Ovary (tissue), 9 donors: ENCODE measurements around the gene CARD10. TPM values are rescaled to one million over a fixed set of nuclear protein-coding genes. Genes with fewer than 3 reads are reported as not detected.

Source experiments
- DNase-seq, 5 donors: peaks; one replicate each; pipeline ENCODE4 v3.0.0-alpha.2; 2019 to 2020
- H3K27ac ChIP-seq, 2 donors: fragments of 200-600 bp; one replicate each; pipeline versions ENCODE4 v1.5.1 to v1.8.0; 2019 to 2022
- H3K27me3 ChIP-seq: fragments of 200-600 bp; one replicate; pipeline ENCODE4 v1.8.0; 2022
- H3K36me3 ChIP-seq: fragments of 200-600 bp; sonication (generic); one replicate; pipeline ENCODE4 v1.5.1; 2019
- H3K4me1 ChIP-seq: one replicate; pipeline ENCODE4 v1.8.1; 2013; ENCODE audit warnings: mild to moderate bottlenecking, moderate library complexity; ENCODE audit not compliant: insufficient read depth
- H3K4me3 ChIP-seq: fragments of 200-600 bp; sonication (generic); one replicate; pipeline ENCODE4 v1.5.1; 2017
- H3K9me3 ChIP-seq, 2 donors: fragments of 200-600 bp in 1 of 2; sonication (generic) in 1 of 2; one replicate each; pipeline versions ENCODE4 v1.5.1 to v1.8.1; 2013 to 2019; ENCODE audit warnings: mild to moderate bottlenecking in 1 of 2, moderate library complexity in 1 of 2
- CTCF ChIP-seq, 3 donors: fragments of 450-650 bp in 2 of 3; fragments of 200-600 bp in 1 of 3; IDR thresholded peaks; one replicate each; pipeline versions ENCODE4 v1.5.1 to v1.8.0; 2016 to 2022; ENCODE audit warnings: antibody characterized with exemption in 3 of 3, mild to moderate bottlenecking in 1 of 3
- EP300 ChIP-seq: sonication (generic); formaldehyde crosslinking; IDR thresholded peaks from one replicate; pipeline ENCODE4 v1.6.1; 2017; ENCODE audit warnings: antibody characterized with exemption
- POLR2A ChIP-seq: fragments of 450-650 bp; IDR thresholded peaks from one replicate; pipeline ENCODE4 v1.6.1; 2017; ENCODE audit warnings: antibody characterized with exemption, mild to moderate bottlenecking, moderate library complexity
- WGBS, 3 donors: extraction: QIAGEN DNeasy Blood & Tissue Kit in 1 of 3; methylation state at CpG; one replicate each; pipeline versions ENCODE4 v1.1.5 to v1.1.7; 2013 to 2017; 5-methylcytosine and 5-hydroxymethylcytosine counted together
- intact Hi-C, 4 donors: fragments of 100-400 bp; cut with DNase I; formaldehyde crosslinking; loops; one replicate each; pipeline versions ENCODE4 v1.11.0 to v1.15.1; 2022 to 2023
- polyA plus RNA-seq, 2 donors: library from polyadenylated mRNA; stranded (reverse); fragments of 200-250 nt in 1 of 2; fragments of 350-450 nt in 1 of 2; fragmentation: Illumina TruSeq in 1 of 2; extraction: RNeasy Lipid Tissue Mini Kit (QIAGEN cat#74804) in 1 of 2; gene quantifications; one replicate each; pipeline ENCODE4 v1.2.3, GENCODE V29; 2013 to 2014
- total RNA-seq, 7 donors: library from RNA; depleted of rRNA in 2 of 7; stranded (reverse); fragments of >200 nt in 2 of 7; fragmentation: NEBNext Ultra II Directional in 3 of 7; extraction: Animal tissue kit (Norgen Biotek cat#: 25700) in 3 of 7; gene quantifications; one replicate each; pipeline versions ENCODE4 v1.1.0 to v1.2.4, GENCODE V29; 2016 to 2023
- donor health status: DM: no; HTN: no; CAD: no; lungs with moderate emphysema.
- donor health status: DM: no; HTN: no; CAD: no.
- donor health status: Bipolar disorder and iron deficiency.
- donor health status: DM: yes; HTN: yes; CAD: no.
- donor health status: DM: no; HTN: no; CAD: no.
- donor health status: DM: yes; HTN: yes; CAD: no.

Gene CARD10
- total and polyA plus RNA-seq, 9 donors: 0.72 to 13.6 (median 9.6) TPM

DNA sequence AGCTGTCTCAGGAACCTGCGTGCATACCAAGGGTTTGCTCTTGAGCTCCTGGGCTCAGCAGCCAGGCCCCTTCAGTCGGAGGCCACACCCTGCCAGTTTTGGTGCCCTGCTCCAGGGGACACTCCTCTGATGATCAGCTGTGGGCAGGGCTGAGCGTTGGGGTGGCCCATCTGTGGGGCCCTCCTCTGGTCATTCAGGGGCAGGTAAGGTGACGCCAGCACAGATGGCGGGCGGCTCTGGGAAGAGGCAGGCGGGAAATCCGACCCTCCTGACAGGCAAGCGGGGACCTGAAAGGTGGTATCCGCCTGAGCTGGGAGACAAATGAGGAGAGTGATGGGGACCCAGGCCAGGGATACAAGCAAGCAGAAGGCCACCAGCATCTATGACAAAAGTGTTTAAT is 29.2 kb downstream of the CARD10 start:
- H3K27me3 ChIP-seq: no peaks in the 10 kb centered on the region
- no peaks in the 10 kb centered on the region for H3K4me1 ChIP-seq
- H3K4me3 ChIP-seq: no peak overlapping the region
- no peaks in the 10 kb centered on the region for H3K9me3 ChIP-seq
- no peak overlapping the region for H3K27ac ChIP-seq
- no peaks in the 10 kb centered on the region for H3K36me3 ChIP-seq
- TF ChIP-seq POLR2A: no peak
- TF ChIP-seq EP300: no peak
- no peak for TF ChIP-seq CTCF (IDR thresholded peaks at IDR 0.05)
- intact Hi-C loops: loop anchor here in 2 of 4 donors (5.0 to 10.0 kb wide), 3 partner anchors 65 to 1508 kb away; partner anchors contain the start of gene ELFN2 (in 1 of the 2)
- WGBS, 3 donors: 95 to 97% (median 96%) methylated on average over 10 of the region's 10 CpGs
- DNase-seq: no peak

DNA sequence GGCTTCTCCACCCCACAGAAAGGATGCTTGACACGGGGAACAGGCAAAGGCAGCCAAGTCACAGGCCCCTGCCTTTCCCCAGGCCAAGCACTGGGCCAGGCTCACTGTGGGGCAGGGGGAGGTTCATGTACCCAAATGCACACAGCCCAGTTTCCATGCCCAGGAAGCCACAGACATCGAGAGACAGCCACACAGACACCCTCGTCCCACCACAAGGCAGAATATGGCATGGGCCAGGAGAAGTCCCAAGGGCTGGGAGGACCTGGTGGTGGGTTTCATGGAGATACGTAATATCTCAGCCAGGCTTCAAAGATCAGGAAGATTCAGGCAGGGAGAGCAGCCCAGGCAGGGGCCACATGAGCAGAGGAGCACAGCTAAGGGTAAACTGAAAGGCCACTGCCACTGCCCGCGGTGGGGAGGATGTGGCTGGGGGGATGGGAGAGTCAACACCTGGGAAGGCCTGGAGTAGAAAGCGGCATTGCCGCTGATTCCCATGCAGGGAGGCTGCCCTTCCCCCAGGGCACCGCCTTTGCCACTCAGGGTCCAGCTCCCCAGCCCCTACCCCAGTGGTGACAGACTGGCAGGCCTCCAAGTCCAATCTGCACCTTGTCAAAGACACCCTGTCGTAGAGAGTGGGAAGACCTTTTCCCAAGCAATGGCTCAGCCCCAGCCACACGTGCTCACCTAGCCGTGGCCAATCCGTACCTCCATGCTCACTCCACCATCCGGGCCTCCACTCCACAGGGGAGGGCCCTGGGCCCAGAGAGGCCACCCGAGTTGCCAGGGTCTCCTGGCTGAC is 30.7 kb downstream of the CARD10 start:
- Histone ChIP-seq H3K36me3 (no peaks in the 10 kb centered on the region), H3K9me3 (no peaks in the 10 kb centered on the region), H3K27ac (no peak overlapping the region), H3K4me3 (no peak overlapping the region), H3K4me1 (no peaks in the 10 kb centered on the region), H3K27me3 (no peaks in the 10 kb centered on the region)
- no peak for DNase-seq
- TF ChIP-seq EP300 (no peak), CTCF (IDR thresholded peaks at IDR 0.05) (no peak), POLR2A (no peak)
- 80 to 87% (median 86%) methylated on average over 15 of the region's 15 CpGs for WGBS, 3 donors
- intact Hi-C loops: loop anchor here in 1 of 4 donors (10.0 kb wide), 1 partner anchor 174 kb away; no protein-coding TSS in a partner anchor

- intact Hi-C loops: loop anchor here in 1 of 4 donors (10.0 kb wide), 1 partner anchor 173 kb away; no protein-coding TSS in a partner anchor
- no peak overlapping the region for H3K4me3 ChIP-seq
- no peak overlapping the region for H3K27ac ChIP-seq
- no peak for TF ChIP-seq POLR2A
- TF ChIP-seq EP300: no peak
- TF ChIP-seq CTCF (IDR thresholded peaks at IDR 0.05): no peak
- 79 to 85% (median 80%) methylated on average over 4 of the region's 4 CpGs for WGBS, 3 donors
- H3K4me1 ChIP-seq: no peaks in the 10 kb centered on the region
- no peaks in the 10 kb centered on the region for H3K36me3 ChIP-seq
- no peaks in the 10 kb centered on the region for H3K27me3 ChIP-seq
- DNase-seq: no peak
- H3K9me3 ChIP-seq: no peaks in the 10 kb centered on the region
Measured at GRCh38 chr22:37487571-37487970, 31.6 kb downstream of the CARD10 start.

GRCh38 chr22:37487129-37487528 is 32.1 kb downstream of the CARD10 start:
- no peaks in the 10 kb centered on the region for H3K27me3 ChIP-seq
- intact Hi-C loops: loop anchor here in 1 of 4 donors (10.0 kb wide), 1 partner anchor 172 kb away; no protein-coding TSS in a partner anchor

More at GRCh38 chr22:37487129-37487528, 32.1 kb downstream of the CARD10 start:
- H3K27ac ChIP-seq: no peak overlapping the region
- H3K9me3 ChIP-seq: no peaks in the 10 kb centered on the region
- H3K4me1 ChIP-seq: no peaks in the 10 kb centered on the region
- no peak for DNase-seq
- no peak overlapping the region for H3K4me3 ChIP-seq
- TF ChIP-seq POLR2A (no peak), CTCF (IDR thresholded peaks at IDR 0.05) (no peak), EP300 (no peak)
- 66 to 72% (median 72%) methylated on average over 10 of the region's 10 CpGs for WGBS, 3 donors
- no peaks in the 10 kb centered on the region for H3K36me3 ChIP-seq
